Stimulated activated CD4-positive, alpha-beta T cell treated with anti-CD3 and anti-CD28 coated beads, Interleukin-1b, Interleukin-23, amount 100 ng/mL, for 1 hour (primary cell): ENCODE results near the gene CST8.

Experiments
- DNase-seq, 2 donors: peaks; one replicate each; pipeline ENCODE4 v3.0.0-alpha.2; 2020; ENCODE audit warnings: low read depth in 2 of 2

CST8 gene

GRCh38 chr20:23476015-23476754 is 14.7 kb upstream of the CST8 start:
- no peak for DNase-seq

- no peak for DNase-seq
Measured at GRCh38 chr20:23477223-23477622, 13.7 kb upstream of the CST8 start.

- no peak for DNase-seq
Measured at GRCh38 chr20:23479043-23479442, 11.9 kb upstream of the CST8 start.

DNA sequence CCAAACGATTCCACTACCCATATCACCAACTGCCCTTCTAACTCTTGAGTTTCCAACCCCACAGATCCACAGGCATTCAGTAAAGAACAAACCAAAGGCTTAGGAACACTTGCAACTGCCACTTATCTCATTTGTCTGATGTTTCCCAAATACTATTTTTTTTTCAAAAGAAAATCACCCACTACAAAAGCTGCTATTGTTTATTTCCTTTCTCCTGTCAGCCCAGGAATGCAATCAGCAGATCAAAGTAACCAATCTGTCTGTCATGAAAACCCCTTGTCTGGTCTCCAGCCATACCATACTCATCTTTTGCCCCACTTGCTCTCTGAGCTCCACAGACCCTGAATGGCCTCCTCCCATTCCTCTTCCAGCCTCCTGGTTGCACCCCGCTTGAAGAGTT is 8.8 kb upstream of the CST8 start:
- DNase-seq, result no peak

GRCh38 chr20:23484081-23484480 is 6.8 kb upstream of the CST8 start:
- DNase-seq, result no peak

- DNase-seq, result no peak
Measured at GRCh38 chr20:23488470-23488869, 2.4 kb upstream of the CST8 start.

GRCh38 chr20:23488996-23489395 is 1.9 kb upstream of the CST8 start:
- DNase-seq, result no peak

- no peak for DNase-seq
Measured at GRCh38 chr20:23492292-23492691, 1.4 kb downstream of the CST8 start.

DNA sequence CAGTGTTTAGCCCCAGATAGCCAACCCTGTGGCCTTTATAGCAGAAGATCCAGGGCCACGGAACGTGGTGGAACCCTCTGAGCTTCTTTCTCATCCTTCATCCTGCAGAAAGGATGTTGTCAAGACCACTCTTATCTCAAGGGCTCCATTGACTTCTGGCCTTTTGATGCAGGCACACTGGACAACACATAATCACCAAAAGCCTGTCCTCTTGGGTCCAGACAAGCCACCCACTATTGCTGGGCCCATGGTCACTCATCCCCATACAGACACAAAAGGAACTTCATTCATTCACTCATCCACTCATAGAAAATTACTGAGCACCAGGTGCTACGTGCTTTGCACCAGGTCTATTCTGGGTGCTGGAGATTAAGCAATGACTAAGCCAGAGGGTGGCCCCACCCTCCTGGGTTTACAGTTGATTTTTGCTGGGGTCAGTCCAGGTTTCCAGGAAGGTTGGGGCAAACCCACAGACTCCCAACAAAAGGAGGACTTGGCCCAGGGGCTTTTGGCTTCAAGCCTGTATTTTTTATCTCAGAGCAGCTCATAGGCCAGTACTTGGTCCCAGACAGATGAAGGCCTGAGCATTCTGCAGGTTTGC is 2.4 kb downstream of the CST8 start:
- DNase-seq, result no peak

DNA sequence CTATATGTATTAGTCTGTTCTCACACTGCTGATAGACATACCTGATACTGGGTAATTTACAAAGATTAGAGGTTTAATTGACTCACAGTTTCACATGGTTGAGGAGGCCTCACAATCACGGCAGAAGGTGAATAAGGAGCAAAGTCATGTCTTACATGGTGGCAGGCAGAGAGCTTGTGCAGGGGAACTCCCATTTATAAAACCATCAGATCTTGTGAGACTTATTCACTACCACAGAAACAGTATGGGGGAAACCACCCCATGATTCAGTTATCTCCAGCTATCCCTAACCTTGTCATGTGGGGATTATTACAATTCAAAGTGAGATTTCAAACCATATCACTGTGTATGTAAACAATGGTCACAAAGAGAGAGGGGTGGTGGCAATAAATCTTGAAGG is 6.6 kb downstream of the CST8 start:
- no peak for DNase-seq

DNA sequence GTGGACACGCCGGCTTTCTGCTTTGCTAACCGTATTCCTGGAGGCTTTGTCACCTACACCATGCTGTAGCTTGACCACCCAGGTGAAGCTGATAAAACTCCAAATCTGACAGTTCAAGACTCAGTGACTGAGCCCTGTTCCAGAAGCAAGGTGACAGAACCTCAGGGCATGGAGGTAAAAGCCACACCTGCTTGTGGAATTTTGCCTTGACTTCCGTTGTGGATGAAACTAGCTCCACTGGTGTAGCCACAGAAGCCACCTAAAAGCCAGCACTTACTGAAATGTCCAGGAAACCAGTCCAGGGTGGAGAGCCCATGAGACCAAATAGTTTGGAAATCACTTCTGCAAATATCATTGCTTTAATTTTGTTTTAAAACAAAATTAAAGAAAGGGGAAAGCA is 11.0 kb downstream of the CST8 start:
- DNase-seq, result no peak

DNA sequence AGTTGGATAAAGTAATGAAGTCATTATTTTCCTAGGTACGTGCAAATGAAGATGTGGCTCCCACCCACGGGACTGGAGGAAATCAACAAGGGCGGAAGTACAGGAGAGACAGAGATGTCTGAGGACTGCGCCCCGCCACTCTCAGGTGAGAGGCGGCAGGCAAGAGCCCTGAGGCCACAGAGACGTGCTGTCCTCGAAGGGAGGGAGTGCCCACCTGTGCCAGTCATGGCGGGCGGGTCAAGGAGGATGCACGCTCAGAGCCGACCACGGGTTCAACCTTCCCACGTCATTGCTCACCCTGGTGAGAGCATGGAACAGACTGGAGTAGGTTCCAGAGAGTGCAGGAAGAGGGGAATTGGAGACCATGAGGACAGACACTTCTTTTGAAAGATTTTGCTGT is 12.7 kb downstream of the CST8 start:
- no peak for DNase-seq

GRCh38 chr20:23507346-23507745 is 16.4 kb downstream of the CST8 start:
- no peak for DNase-seq

GRCh38 chr20:23508449-23509229 is 17.7 kb downstream of the CST8 start:
- DNase-seq, result no peak

GRCh38 chr20:23509247-23509913 is 18.5 kb downstream of the CST8 start:
- DNase-seq, result no peak

GRCh38 chr20:23510000-23510590 is 19.2 kb downstream of the CST8 start:
- DNase-seq, result no peak

DNA sequence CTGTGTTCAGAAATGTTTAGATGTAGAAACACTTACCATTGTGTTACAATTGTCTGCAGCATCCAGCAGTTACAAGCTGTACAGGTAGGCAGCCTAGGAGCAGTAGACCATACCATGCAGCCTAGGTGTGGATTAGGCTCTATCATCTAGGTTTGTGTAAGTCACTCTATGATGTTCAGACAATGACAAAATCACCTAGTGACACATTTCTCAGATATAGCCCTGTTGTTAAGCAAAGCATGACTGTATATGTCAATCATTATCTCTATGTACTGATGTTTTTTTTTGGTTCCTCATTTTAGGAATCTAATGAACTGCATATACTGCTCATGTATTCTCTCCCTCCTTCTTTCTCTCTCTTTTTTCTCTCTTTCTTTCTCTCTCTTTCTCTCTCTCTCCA is 22.2 kb downstream of the CST8 start:
- no peak for DNase-seq

DNA sequence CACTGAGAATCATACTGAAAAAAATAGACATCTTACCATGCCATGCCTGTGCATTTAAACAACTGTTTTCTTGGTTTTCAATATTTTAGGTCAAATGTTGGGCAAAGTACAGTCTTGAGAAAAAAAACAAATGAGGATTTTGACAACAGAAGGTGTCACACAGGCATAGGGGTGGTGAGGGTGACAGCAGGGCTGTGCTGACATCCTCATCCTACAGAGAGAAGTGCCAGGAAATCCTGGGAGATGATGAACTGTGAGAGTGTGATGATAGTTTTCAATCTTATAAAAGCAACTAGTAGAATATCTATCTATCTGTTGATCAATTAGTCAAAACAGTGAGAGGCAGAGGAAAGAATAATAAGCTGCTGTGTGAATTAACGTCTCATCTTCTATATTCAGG is 23.9 kb downstream of the CST8 start:
- DNase-seq, result no peak

DNA sequence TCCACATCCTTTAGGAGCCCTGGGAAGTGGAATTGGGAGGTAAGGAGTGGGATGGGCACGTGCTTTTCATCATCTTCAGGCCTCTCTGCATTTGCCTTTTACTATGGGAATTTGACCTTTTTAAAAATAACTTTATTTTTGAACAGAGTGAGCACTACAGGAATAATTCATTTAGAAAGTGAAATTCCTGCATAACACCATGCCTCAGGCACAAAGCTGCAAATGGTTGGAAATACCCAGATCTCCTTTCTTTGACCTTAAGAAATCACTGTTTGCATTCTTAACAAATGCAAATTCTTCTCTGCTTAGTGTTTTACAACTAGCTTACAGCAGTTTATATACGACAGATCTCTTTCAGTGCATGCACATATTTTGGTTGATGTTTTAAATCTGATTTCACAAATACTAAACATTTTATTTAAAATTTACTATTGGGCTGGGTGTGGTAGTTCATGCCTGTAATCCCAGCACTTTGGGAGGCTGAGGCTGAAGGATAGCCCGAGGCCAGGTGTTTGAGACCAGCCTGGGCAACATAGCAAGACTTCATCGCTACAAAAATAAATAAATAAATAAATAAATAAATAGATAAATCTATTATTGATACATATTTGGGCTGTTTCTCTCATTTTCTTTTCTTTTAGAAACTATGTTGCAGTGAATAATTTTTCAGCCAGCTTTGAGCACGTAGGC is 24.5 kb downstream of the CST8 start:
- no peak for DNase-seq

DNA sequence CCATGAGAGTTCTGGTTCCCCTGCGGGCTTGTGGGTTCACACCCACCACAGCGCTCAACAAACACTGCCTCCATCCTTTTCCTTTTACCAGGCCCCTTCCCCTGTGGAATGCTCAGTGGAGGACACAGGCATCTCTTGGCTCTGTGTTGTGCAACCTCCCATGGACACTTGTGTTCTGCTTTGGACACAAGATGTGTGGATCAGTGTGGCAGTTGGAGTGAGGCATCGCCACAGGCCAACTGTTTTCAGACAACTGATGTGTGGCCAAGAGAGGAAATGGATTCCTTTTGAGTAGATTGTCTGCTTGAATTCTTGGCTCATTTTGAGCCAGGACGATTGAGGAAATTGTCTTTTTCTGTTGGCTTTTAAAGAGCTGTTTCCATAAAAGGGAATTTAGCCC is 26.8 kb downstream of the CST8 start:
- no peak for DNase-seq

DNA sequence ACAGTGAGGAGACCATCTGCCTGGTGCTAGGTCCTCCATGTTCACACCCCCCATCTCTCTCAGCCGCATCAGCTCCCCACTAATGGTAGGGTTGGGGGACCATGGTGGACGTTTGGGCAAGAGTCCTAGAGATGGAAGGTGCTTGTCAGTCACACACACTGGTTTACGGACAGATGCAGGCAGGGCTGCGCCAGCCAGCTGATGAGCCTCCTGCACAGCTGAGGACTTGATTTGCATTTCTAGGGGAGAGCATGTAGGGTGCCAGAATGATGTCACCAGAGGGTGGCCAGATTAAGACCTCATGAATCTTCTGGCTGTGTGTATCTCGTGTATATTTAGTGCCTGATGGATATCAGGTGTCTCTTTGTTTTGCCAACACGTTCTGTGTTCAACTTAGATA is 28.6 kb downstream of the CST8 start:
- DNase-seq, result no peak

DNA sequence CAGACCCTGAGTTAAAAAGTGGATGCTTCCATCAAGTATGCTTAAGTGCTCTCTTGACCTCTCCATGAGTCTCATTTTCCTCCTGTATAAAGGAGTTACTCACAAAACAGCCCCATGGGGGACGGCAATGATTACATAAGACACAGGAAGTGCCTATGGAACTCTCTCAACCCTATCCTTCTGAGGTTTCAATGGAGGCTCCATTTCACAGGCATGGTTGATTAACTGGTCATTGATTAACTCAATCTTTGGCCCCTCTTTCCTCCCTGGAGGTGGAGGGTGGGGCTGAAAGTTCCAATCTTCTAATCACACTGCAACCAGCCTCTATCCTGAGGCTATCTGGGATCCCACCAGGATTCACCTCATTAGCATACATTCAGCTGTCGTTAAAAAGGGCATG is 29.3 kb downstream of the CST8 start:
- no peak for DNase-seq
